DMS 273 treated with DMSO at 0.1 percent for 48 hours (cell line): ENCODE data around the gene GTF3C1.

Source experiments
- DNase-seq: peaks from one replicate; lab custom pipeline; 2025; lab: John Stamatoyannopoulos, UW

GTF3C1 gene

GRCh38 chr16:27486760-27487159 lies 63.0 kb downstream of the GTF3C1 start:
- no peak for DNase-seq

DNA sequence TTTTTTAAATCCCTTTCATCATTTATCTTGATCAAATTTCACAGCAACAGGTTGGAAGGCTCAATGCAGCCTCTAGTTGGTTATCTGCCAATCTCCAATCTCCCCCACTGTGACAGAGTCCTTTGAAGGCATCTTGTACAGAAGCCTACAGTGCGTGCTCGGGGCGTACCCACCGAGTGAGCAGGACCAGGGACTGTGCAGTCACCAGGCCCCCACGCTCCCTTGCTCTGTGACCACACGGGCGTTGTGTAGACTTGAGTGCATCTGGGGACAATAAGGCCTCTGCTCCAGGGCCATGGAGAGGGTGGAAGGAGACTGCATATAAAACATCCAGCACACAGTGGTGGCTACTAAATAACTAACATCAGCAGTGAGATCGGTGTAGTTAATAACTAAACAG lies 63.4 kb downstream of the GTF3C1 start:
- no peak for DNase-seq

GRCh38 chr16:27485811-27486210 lies 63.9 kb downstream of the GTF3C1 start:
- DNase-seq: no peak

GRCh38 chr16:27485126-27485525 lies 64.6 kb downstream of the GTF3C1 start:
- no peak for DNase-seq

- no peak for DNase-seq
These were observed 66.1 kb downstream of the GTF3C1 start for GRCh38 chr16:27483624-27484023.

GRCh38 chr16:27483088-27483437 lies 66.7 kb downstream of the GTF3C1 start:
- DNase-seq: no peak

DNA sequence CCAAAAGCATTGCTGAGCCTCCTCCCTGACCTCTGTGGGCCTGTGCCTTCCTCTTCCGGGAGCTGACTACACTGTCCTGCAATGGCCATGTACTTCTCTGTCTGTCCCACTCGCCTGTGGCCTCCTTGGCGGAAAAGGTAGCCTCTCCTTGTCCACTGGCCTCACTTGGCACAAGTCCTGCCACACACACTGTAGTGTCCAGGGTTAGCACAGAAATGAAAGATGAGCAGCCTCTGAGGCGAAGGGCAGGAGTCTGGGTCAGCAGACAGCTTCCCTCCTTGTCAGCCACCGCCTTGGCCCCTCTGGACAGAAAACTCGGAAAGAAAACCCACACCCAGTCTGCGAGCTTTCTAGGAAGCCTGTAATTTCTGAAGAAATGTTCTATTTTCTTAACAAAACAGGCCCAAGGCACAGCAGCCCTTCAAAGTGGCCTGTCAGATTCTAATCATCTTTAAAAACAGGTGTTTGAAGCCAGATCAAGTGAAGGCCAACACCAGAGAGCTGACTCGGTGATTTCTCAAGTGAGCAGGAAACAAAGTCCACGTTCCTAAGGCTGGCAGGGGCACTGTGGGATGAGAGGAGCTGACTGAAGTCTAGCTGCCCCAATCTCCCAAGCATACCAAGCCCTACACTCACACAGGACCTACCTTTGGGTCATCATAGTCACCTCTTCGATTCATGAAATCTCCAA lies 67.2 kb downstream of the GTF3C1 start:
- no peak for DNase-seq

- DNase-seq: no peak
These were observed 68.3 kb downstream of the GTF3C1 start for GRCh38 chr16:27481282-27481934.

DNA sequence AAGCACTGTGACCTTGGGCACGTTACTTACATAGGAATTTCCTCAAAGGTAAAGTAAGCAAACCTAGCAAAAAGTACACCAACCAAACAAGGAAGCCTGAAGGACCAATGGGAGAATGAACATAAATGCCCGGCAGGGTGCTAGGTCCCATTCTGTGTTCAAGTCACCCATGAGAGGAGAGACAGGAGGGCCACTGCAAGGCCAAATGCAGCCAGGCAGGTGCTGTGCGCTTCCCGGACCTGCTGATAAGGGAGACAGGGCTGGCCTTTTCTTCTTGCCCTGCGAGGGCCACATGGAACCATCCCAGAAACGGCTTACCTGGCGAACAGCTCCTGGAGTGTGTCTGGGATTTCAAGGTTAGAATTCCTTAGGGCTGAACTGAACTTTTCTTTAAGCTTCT lies 69.0 kb downstream of the GTF3C1 start:
- no peak for DNase-seq

GRCh38 chr16:27476240-27476639 lies 73.5 kb downstream of the GTF3C1 start:
- DNase-seq: no peak

DNA sequence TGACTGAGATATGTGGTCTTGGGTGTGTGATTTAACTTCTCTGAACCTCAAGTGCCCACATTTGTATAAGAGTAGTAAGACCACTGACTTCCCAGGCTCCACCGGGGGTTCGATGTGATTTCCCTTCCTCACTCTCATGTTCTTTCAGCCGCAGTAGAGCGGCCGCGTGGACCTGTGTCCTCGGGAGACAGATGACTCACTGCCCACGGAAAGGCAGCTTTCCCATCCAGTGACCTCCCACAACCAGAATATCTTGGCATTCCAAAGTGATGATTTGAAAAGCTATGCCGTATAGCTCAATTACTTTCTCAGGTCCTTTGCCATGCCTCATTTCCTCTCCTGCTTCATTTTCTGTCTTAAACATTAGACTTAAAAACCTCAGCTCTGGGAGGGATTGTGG lies 74.2 kb downstream of the GTF3C1 start:
- no peak for DNase-seq

GRCh38 chr16:27474921-27475320 lies 74.8 kb downstream of the GTF3C1 start:
- DNase-seq: no peak

DNA sequence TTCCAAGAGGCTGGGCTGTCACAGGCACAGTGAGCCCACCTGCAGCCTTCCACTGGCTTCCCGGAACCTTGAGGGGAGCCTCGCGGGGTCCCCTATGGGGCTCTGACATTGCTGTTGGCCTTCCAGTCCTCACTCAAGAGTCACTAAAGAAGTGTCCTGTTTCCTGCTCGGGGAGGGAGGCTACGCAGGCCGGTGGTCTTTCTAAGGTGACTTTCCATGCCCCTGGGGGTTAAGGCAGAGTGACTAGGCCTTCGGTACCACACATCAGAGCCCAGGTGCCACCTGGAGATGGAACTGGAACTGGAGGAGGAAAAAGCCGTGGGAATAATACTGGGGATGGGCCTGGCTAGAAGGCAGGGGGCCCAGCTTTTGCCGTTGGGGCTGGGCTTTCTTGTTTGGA lies 75.7 kb downstream of the GTF3C1 start:
- DNase-seq: no peak

DNA sequence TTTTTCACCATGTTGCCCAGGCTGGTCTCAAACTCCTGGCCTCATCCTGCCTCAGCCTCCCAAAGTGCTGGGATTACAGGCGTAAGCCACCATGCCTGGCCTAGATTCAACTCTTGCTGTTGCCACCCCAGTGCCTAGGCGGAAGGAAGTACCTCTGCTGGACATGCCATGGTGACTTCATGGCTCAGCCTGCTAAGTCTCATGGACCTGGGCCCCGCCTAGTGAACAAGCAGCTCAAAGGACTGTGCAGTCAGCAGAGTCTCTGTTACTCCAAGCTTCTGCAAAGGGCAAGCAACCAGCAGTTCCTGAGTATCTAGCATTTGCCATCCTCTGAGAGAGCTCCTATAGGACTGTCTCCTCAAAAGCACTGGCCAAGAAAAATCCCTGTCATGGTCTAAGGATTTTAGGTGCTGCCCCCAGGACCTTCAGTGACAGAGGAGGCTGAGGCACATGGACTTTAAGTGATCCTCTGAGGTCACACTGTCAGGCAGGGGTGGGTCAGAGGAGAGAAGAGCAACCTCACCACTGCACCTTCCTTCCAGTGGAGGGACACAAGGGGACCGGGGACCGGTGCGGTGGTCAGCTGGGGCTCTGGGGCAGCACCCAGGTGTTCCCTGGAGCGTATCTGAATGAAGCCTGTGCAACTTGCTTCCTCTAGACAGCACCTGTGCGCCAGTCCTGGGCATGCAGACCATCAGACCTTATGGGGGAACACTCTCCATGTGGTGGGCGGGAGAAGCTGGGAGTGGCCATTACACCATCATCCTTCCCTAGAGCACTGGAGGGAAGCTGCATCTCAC lies 76.4 kb downstream of the GTF3C1 start:
- no peak for DNase-seq

DNA sequence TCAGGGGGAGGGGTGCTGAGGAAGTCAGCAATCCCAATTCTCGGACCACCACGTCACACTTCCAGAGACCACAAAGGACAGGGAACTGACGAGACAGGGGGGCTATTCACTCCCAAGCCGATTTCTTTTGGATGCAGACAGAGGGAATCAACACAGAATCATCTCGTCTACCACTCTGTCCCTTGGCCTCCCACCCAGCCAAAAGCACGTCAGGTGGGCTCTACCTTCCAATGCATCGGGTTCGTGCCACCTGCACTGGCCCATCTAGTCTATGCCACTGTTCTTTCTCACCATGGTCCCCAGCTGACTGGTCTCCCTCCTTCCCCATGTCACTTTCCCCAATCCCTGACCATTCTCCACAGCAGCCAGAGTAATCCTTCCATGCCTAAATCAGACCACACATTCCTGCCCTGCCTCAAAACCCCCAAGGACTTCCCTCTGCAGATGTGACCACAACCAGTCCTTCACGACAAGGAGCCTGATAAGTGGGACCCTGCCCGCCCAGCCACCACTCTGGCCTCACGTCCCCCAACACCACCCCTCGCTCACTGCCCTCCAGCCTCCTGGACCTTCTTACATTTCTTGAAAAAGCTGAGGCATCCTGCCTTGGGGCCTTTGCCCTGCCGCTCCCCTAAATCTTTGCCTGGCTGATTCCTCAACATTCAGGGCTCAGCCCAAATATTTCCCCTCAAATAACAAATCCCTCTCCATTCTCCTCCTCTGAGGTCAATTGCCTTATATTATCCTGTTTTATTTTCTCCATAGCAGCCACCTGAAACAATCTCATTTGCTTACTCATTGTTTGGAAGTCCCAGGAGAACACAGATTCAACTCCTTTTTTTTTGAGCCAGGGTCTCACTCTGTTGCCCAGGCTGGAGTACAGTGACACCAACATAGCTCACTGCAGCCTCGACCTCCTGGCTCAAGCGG lies 77.4 kb downstream of the GTF3C1 start:
- no peak for DNase-seq

DNA sequence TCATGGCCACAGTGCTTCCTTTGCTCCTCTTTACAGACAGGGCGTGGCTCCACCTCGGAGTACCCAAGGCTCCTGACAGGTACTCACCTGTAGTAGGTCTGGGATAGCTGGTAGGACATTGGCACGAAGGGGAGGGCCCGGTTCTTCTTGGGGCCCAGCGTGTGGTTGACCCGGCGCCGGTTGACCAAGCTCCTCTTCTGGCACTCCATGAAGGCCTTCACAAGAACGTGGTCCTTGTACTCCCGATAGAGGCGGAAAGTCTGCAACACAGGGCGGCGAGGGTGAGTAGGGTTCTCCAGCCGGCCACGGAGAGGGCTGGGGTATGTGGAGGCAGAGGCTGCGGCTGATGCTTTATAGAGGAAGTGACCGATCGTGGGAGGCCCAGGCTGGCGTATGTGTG lies 78.1 kb downstream of the GTF3C1 start:
- DNase-seq: no peak

- DNase-seq: no peak
These were observed 78.9 kb downstream of the GTF3C1 start for GRCh38 chr16:27470567-27471431.

DNA sequence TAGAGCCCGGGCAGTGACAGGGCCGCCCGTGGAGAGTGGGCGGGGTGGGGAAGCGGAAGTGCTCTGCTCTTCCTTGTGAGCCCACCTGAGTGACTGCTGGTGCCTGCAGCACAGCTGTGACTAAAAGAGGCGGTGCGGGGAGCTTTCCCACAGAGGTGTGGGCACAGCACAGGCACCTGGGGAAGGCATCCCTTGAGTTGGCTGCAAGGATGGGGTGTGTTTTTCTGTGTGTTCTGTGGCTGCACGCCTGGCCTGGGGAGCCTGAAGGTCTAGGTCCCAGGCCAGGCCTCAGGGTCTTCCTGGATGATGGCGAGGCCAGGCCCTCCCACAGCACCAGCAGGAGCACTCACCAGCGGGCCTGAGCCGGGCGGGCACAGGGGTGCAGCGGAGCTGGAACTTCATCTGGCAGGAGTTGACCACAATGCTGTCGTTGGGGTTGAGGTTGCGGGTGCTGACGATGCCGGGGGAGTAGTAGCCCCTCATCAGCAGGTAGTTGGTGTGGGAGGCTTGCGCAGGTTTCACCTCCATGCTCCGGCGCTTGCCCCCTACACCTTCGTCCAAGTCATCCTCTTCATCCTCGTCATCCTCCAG lies 80.7 kb downstream of the GTF3C1 start:
- DNase-seq: no peak

DNA sequence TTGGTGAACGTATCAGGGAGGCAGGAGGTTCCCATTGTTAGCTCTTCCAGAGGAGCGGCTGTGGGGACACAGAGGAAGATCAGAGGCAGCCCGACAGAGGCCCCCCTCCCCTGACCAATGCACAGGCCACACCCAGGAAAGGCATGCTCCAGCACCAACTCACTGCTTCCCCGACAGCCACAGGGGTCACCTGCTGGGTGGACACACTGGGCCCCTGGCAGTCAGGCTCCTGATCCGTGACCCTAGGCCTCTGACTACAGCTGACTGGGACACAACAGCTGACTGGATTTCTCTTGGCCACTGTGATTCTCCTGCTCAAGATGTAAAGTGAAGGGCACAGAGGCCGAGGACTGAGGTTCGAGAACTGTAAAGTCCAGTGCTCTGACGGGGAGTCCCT lies 84.2 kb downstream of the GTF3C1 start:
- no peak for DNase-seq

DNA sequence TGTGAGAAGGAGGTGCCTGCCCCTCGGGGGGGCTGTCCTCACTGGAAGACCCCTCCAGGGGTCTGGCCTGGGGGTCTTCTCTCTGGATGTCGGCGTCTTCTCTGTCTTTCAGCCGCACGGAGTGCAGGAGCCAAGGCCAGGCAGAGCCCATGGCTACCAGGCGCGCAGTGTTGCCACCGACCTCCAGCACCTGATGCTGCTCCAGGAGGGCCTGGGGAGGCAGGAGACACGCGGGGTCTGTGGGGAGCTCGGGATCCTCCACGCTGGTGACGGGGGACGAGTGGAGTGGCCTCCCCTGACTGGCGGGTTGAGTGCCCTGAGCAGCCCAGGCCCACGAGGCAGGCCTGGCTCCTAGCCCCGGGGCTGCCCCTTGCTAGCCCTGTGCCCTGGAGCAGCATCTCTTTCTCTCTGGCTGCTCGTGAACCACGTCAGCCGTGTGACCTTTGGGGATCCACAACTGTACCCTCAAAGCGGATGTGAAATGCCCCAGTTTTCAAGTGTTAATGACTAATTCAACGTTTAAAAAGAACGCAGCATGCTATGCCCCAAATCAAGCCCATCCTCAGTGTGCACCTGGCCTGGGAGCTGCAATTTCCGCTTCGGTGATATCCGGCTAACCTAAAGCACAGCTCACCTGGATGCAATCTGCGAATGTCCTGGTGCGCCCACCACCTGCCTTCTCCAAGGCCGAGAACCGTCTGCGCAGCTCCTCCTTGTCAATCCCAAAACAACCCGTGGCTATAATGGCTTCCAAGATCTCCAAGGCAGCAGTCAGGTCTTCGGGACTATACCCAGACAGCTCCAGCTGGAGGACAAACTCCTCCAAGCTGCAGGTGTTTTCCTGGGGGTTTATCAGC lies 84.9 kb downstream of the GTF3C1 start:
- DNase-seq: no peak
